Lower lobe of right lung (tissue), 2 donors: ENCODE data around the gene MYO15B. TPM values are rescaled to one million over a fixed set of nuclear protein-coding genes. Genes with fewer than 3 reads are reported as not detected.

Source experiments
- ATAC-seq, 2 donors: fragments of 200-7000 bp; cut with Tn5 transposase; one replicate each; pipeline ENCODE4 v1.9.1; 2020 to 2022; ENCODE audit warnings: mild to moderate bottlenecking in 2 of 2, moderate library complexity in 2 of 2
- DNase-seq: peaks from one replicate; pipeline ENCODE4 v3.0.0-alpha.2; 2020
- H3K27ac ChIP-seq: fragments of 200-600 bp; one replicate; pipeline ENCODE4 v1.8.0; 2022
- H3K27me3 ChIP-seq: fragments of 200-600 bp; one replicate; pipeline ENCODE4 v1.8.0; 2022; ENCODE audit warnings: low read depth
- H3K36me3 ChIP-seq: fragments of 200-600 bp; one replicate; pipeline ENCODE4 v1.8.0; 2022; ENCODE audit warnings: mild to moderate bottlenecking
- H3K4me1 ChIP-seq: fragments of 200-600 bp; one replicate; pipeline ENCODE4 v1.8.0; 2022
- H3K4me3 ChIP-seq: fragments of 200-600 bp; one replicate; pipeline ENCODE4 v1.8.0; 2022; ENCODE audit warnings: mild to moderate bottlenecking
- H3K9me3 ChIP-seq: fragments of 200-600 bp; one replicate; pipeline ENCODE4 v1.8.0; 2022
- CTCF ChIP-seq: fragments of 200-600 bp; IDR thresholded peaks from one replicate; pipeline ENCODE4 v1.8.0; 2022; ENCODE audit warnings: antibody characterized with exemption, mild to moderate bottlenecking
- intact Hi-C: fragments of 100-400 bp; cut with DNase I; formaldehyde crosslinking; loops from one replicate; pipeline ENCODE4 v1.11.0; 2022
- total RNA-seq: library from RNA; stranded (reverse); fragmentation: NEBNext Ultra II Directional; extraction: Animal tissue kit (Norgen Biotek cat#: 25700); gene quantifications from one replicate; pipeline ENCODE4 v1.2.1, GENCODE V29; 2021
- donor health status: DM: no; HTN: yes; CAD: no; lungs with severe emphysema.

The MYO15B gene
- total RNA-seq, 1 donor from 2014 or later, result 181 TPM

GRCh38 chr17:75630071-75630917 is 42.7 kb downstream of the MYO15B start:
- Histone ChIP-seq H3K27ac (no peak overlapping the region), H3K4me1 (peaks cover 27% of the 10 kb centered on the region), H3K4me3 (no peak overlapping the region), H3K36me3 (peaks cover 42% of the 10 kb centered on the region), H3K27me3 (no peaks in the 10 kb centered on the region), H3K9me3 (no peaks in the 10 kb centered on the region)
- no peak for TF ChIP-seq CTCF
- ATAC-seq, result no peak
- DNase-seq, result peak; percentile 47
- intact Hi-C loops, result no loop called here

- Histone ChIP-seq H3K27me3 (no peaks in the 10 kb centered on the region), H3K9me3 (no peaks in the 10 kb centered on the region), H3K36me3 (peaks cover 31% of the 10 kb centered on the region), H3K27ac (no peak overlapping the region), H3K4me3 (no peak overlapping the region), H3K4me1 (peaks cover 38% of the 10 kb centered on the region)
- intact Hi-C loops, result no loop called here
- DNase-seq, result peak; percentile 45
- ATAC-seq, result no peak
- TF ChIP-seq CTCF, result no peak
Observed at GRCh38 chr17:75631353-75631752, 43.8 kb downstream of the MYO15B start.

GRCh38 chr17:75632428-75632827 is 44.8 kb downstream of the MYO15B start:
- Histone ChIP-seq H3K27ac (peak overlapping the region; percentile 80), H3K4me1 (peaks cover 39% of the 10 kb centered on the region), H3K4me3 (no peak overlapping the region), H3K27me3 (no peaks in the 10 kb centered on the region), H3K9me3 (no peaks in the 10 kb centered on the region), H3K36me3 (peaks cover 20% of the 10 kb centered on the region)
- TF ChIP-seq CTCF, result no peak
- DNase-seq, result peak; percentile 43
- intact Hi-C loops, result no loop called here
- no peak for ATAC-seq

GRCh38 chr17:75632863-75633485 is 45.4 kb downstream of the MYO15B start, which contains the start of gene SMIM5:
Gene SMIM5, plus strand, starts transcription at chr17:75633434. Its CDS starts 6,768 bp downstream, at chr17:75640202.
- Histone ChIP-seq H3K9me3 (no peaks in the 10 kb centered on the region), H3K27me3 (no peaks in the 10 kb centered on the region), H3K4me3 (peak within 1 kb of the TSS; percentile 4), H3K4me1 (peaks cover 39% of the 10 kb centered on the region), H3K36me3 (peaks cover 20% of the 10 kb centered on the region), H3K27ac (peak within 1 kb of the TSS; percentile 80)
- ATAC-seq (peak; percentile 85 to 90), DNase-seq (peak; percentile 90)
- intact Hi-C loops, result no loop called here
- TF ChIP-seq CTCF, result peak; percentile 98

- H3K9me3 ChIP-seq, result no peaks in the 10 kb centered on the region
- H3K4me1 ChIP-seq, result peaks cover 39% of the 10 kb centered on the region
- peaks cover 20% of the 10 kb centered on the region for H3K36me3 ChIP-seq
- peak overlapping the region; percentile 4 for H3K4me3 ChIP-seq
- ATAC-seq, result peak; percentile 79 to 80
- H3K27me3 ChIP-seq, result no peaks in the 10 kb centered on the region
- TF ChIP-seq CTCF, result peak; percentile 45
- peak overlapping the region; percentile 80 for H3K27ac ChIP-seq
- intact Hi-C loops, result no loop called here
- peak; percentile 91 for DNase-seq
Observed at GRCh38 chr17:75633486-75634375, 46.1 kb downstream of the MYO15B start.
